Hepatocyte (in vitro differentiated cells): ENCODE data around the gene OR52I2.

Source experiments
- EZH2 ChIP-seq: fragments of 200-600 bp; sonication (generic); IDR thresholded peaks from 2 replicates; pipeline ENCODE4 v1.6.1; 2016; ENCODE audit warnings: antibody characterized with exemption, mild to moderate bottlenecking, borderline replicate concordance
- TF ChIP-seq, protein P1 (sequence below): fragments of 200-600 bp; sonication (generic); IDR thresholded peaks from 2 replicates; pipeline ENCODE4 v1.5.1; 2016; ENCODE audit warnings: antibody characterized with exemption, mild to moderate bottlenecking; ENCODE audit not compliant: poor library complexity

- TF ChIP-seq, protein P1, sequence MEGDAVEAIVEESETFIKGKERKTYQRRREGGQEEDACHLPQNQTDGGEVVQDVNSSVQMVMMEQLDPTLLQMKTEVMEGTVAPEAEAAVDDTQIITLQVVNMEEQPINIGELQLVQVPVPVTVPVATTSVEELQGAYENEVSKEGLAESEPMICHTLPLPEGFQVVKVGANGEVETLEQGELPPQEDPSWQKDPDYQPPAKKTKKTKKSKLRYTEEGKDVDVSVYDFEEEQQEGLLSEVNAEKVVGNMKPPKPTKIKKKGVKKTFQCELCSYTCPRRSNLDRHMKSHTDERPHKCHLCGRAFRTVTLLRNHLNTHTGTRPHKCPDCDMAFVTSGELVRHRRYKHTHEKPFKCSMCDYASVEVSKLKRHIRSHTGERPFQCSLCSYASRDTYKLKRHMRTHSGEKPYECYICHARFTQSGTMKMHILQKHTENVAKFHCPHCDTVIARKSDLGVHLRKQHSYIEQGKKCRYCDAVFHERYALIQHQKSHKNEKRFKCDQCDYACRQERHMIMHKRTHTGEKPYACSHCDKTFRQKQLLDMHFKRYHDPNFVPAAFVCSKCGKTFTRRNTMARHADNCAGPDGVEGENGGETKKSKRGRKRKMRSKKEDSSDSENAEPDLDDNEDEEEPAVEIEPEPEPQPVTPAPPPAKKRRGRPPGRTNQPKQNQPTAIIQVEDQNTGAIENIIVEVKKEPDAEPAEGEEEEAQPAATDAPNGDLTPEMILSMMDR, result no peak
- TF ChIP-seq EZH2, result no peak
Observed at GRCh38 chr11:4642043-4642442, 60.5 kb downstream of the OR52I2 start.
